ENCODE measurements around the gene MAOA. TPM values are rescaled to one million over a fixed set of nuclear protein-coding genes. Genes with fewer than 3 reads are reported as not detected.

MAOA gene
- total RNA-seq, 1 donor from 2014 or later = 12.7 TPM

- H3K36me3 ChIP-seq = no peaks in the 10 kb centered on the region
- H3K4me1 Mint-ChIP-seq = no peaks in the 10 kb centered on the region
- H3K27ac Mint-ChIP-seq = no peak overlapping the region
- no peak overlapping the region for H3K4me2 ChIP-seq
- H3K4me3 ChIP-seq = no peak overlapping the region
- DNase-seq (ENCODE audit: low spot score) = peak; percentile 80
- no peak overlapping the region for H3K4me3 Mint-ChIP-seq
- H3K9ac ChIP-seq = no peak overlapping the region
- no peaks in the 10 kb centered on the region for H4K20me1 ChIP-seq (ENCODE audit: low read depth)
- no peaks in the 10 kb centered on the region for H3K4me1 ChIP-seq
- no peaks in the 10 kb centered on the region for H3F3A ChIP-seq (ENCODE audit: low read depth)
- no peaks in the 10 kb centered on the region for H3K27me3 Mint-ChIP-seq (ENCODE audit: insufficient read depth, low read depth)
- no peak overlapping the region for H3K27ac ChIP-seq
- TF ChIP-seq EZH2 (IDR thresholded peaks at IDR 0.05) (no peak), CTCF (IDR thresholded peaks at IDR 0.05) (peak; percentile 75), EZH2phosphoT487 (IDR thresholded peaks at IDR 0.05) (no peak)
- no peaks in the 10 kb centered on the region for H3K9me3 ChIP-seq (ENCODE audit: low read depth)
- H3K79me2 ChIP-seq (ENCODE audit: low read depth) = no peaks in the 10 kb centered on the region
- H3K9me3 Mint-ChIP-seq = no peaks in the 10 kb centered on the region
- H3K36me3 Mint-ChIP-seq = no peaks in the 10 kb centered on the region
- H3K27me3 ChIP-seq = no peaks in the 10 kb centered on the region
- no peak overlapping the region for H2AFZ ChIP-seq (replicated peaks)
These were observed 94.2 kb downstream of the MAOA start for GRCh38 chrX:43750248-43750676.

GRCh38 chrX:43753637-43754036, 97.5 kb downstream of the MAOA start:
- H3K36me3 Mint-ChIP-seq = no peaks in the 10 kb centered on the region
- H3K27ac Mint-ChIP-seq = no peak overlapping the region
- Histone ChIP-seq H3K4me3 (no peak overlapping the region), H4K20me1 (ENCODE audit: low read depth) (no peaks in the 10 kb centered on the region), H3K4me1 (no peaks in the 10 kb centered on the region), H3K79me2 (ENCODE audit: low read depth) (no peaks in the 10 kb centered on the region), H3F3A (ENCODE audit: low read depth) (no peaks in the 10 kb centered on the region), H2AFZ (replicated peaks) (no peak overlapping the region), H3K27me3 (no peaks in the 10 kb centered on the region), H3K4me2 (no peak overlapping the region), H3K9ac (no peak overlapping the region), H3K36me3 (no peaks in the 10 kb centered on the region), H3K27ac (no peak overlapping the region), H3K9me3 (ENCODE audit: low read depth) (no peaks in the 10 kb centered on the region)
- DNase-seq (ENCODE audit: low spot score) = no peak
- H3K9me3 Mint-ChIP-seq = no peaks in the 10 kb centered on the region
- TF ChIP-seq CTCF (IDR thresholded peaks at IDR 0.05) (no peak), EZH2 (IDR thresholded peaks at IDR 0.05) (no peak), EZH2phosphoT487 (IDR thresholded peaks at IDR 0.05) (no peak)
- no peaks in the 10 kb centered on the region for H3K27me3 Mint-ChIP-seq (ENCODE audit: insufficient read depth, low read depth)
- no peak overlapping the region for H3K4me3 Mint-ChIP-seq
- H3K4me1 Mint-ChIP-seq = no peaks in the 10 kb centered on the region

GRCh38 chrX:43756076-43756475, 100.0 kb downstream of the MAOA start:
- no peak overlapping the region for H2AFZ ChIP-seq (replicated peaks)
- Mint-ChIP-seq H3K27ac (no peak overlapping the region), H3K4me1 (no peaks in the 10 kb centered on the region), H3K9me3 (no peaks in the 10 kb centered on the region), H3K4me3 (no peak overlapping the region), H3K36me3 (no peaks in the 10 kb centered on the region), H3K27me3 (ENCODE audit: insufficient read depth, low read depth) (no peaks in the 10 kb centered on the region)
- H3K9me3 ChIP-seq (ENCODE audit: low read depth) = no peaks in the 10 kb centered on the region
- H3K79me2 ChIP-seq (ENCODE audit: low read depth) = no peaks in the 10 kb centered on the region
- no peak overlapping the region for H3K27ac ChIP-seq
- no peak for TF ChIP-seq EZH2 (IDR thresholded peaks at IDR 0.05)
- TF ChIP-seq CTCF (IDR thresholded peaks at IDR 0.05) = no peak
- TF ChIP-seq EZH2phosphoT487 (IDR thresholded peaks at IDR 0.05) = no peak
- H3K4me1 ChIP-seq = no peaks in the 10 kb centered on the region
- no peaks in the 10 kb centered on the region for H3K27me3 ChIP-seq
- H3F3A ChIP-seq (ENCODE audit: low read depth) = no peaks in the 10 kb centered on the region
- H3K9ac ChIP-seq = no peak overlapping the region
- H3K4me2 ChIP-seq = no peak overlapping the region
- no peaks in the 10 kb centered on the region for H4K20me1 ChIP-seq (ENCODE audit: low read depth)
- H3K36me3 ChIP-seq = no peaks in the 10 kb centered on the region
- H3K4me3 ChIP-seq = no peak overlapping the region
- no peak for DNase-seq (ENCODE audit: low spot score)
